GM23338 (cell line): ENCODE results near the gene MEFV.

Experiments used
- CREB1 ChIP-seq: fragments of 250-450 bp; sonication (Bioruptor Pico); IDR thresholded peaks from 2 replicates; pipeline ENCODE4 v1.5.0; 2020; ENCODE audit warnings: low read depth, mild to moderate bottlenecking, moderate library complexity
- CTCF ChIP-seq, 2 experiments: fragments of 200-600 bp in 1 of 2; sonication (generic) in 1 of 2; conservative IDR thresholded peaks; 2 replicates each; pipeline versions ENCODE4 v1.5.1 to v1.6.1; 2016 to 2017; ENCODE audit warnings: antibody characterized with exemption in 2 of 2, low read depth in 2 of 2, mild to moderate bottlenecking in 2 of 2, moderate library complexity in 1 of 2
- EZH2 ChIP-seq: fragments of 200-600 bp; sonication (generic); IDR thresholded peaks from one replicate; pipeline ENCODE4 v1.8.0; 2017; ENCODE audit warnings: antibody characterized with exemption, mild to moderate bottlenecking, low read depth; ENCODE audit not compliant: unreplicated experiment
- EZH2phosphoT487 ChIP-seq: fragments of 200-600 bp; sonication (generic); IDR thresholded peaks from one replicate; pipeline ENCODE4 v1.8.1; 2018; ENCODE audit warnings: antibody characterized with exemption; ENCODE audit not compliant: unreplicated experiment
- JUNB ChIP-seq: IDR thresholded peaks from one replicate; pipeline ENCODE4 v1.6.1; 2016; ENCODE audit warnings: antibody characterized with exemption; ENCODE audit not compliant: unreplicated experiment
- NANOG ChIP-seq: IDR thresholded peaks from 2 replicates; pipeline ENCODE4 v1.6.1; 2016; ENCODE audit warnings: antibody characterized with exemption, borderline replicate concordance
- POLR2AphosphoS5 ChIP-seq: IDR thresholded peaks from 2 replicates; pipeline ENCODE4 v1.6.1; 2016; ENCODE audit warnings: antibody characterized with exemption, low read depth
- REST ChIP-seq: IDR thresholded peaks from one replicate; pipeline ENCODE4 v1.6.1; 2018; ENCODE audit warnings: antibody characterized with exemption; ENCODE audit not compliant: unreplicated experiment
- STAT1 ChIP-seq: IDR thresholded peaks from one replicate; pipeline ENCODE4 v1.6.1; 2016; ENCODE audit warnings: antibody characterized with exemption; ENCODE audit not compliant: unreplicated experiment
- ZNF114 ChIP-seq: fragments of 250-450 bp; sonication (Bioruptor Pico); IDR thresholded peaks from 2 replicates; pipeline ENCODE4 v1.5.0; 2020; ENCODE audit warnings: mild to moderate bottlenecking, moderate library complexity
- ZNF331 ChIP-seq: fragments of 250-450 bp; sonication (Bioruptor Pico); IDR thresholded peaks from 2 replicates; pipeline ENCODE4 v1.5.0; 2020; ENCODE audit warnings: low read depth, mild to moderate bottlenecking, moderate library complexity
- TF ChIP-seq, protein P1 (sequence below): IDR thresholded peaks from 2 replicates; pipeline ENCODE4 v1.6.1; 2016; ENCODE audit warnings: antibody characterized with exemption
- TF ChIP-seq, protein P2 (sequence below): fragments of 250-450 bp; sonication (Bioruptor Pico); IDR thresholded peaks from 2 replicates; pipeline ENCODE4 v1.5.0; 2020; ENCODE audit warnings: mild to moderate bottlenecking, moderate library complexity

GRCh38 chr16:3295209-3295608 is 38.8 kb upstream of the MEFV start:
- TF ChIP-seq CTCF (conservative IDR thresholded peaks at IDR 0.05; ENCODE audit: low read depth in 2 of 2) = no peak
- TF ChIP-seq, protein P1, sequence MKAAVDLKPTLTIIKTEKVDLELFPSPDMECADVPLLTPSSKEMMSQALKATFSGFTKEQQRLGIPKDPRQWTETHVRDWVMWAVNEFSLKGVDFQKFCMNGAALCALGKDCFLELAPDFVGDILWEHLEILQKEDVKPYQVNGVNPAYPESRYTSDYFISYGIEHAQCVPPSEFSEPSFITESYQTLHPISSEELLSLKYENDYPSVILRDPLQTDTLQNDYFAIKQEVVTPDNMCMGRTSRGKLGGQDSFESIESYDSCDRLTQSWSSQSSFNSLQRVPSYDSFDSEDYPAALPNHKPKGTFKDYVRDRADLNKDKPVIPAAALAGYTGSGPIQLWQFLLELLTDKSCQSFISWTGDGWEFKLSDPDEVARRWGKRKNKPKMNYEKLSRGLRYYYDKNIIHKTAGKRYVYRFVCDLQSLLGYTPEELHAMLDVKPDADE = no peak
- no peak for TF ChIP-seq EZH2
- no peak for TF ChIP-seq EZH2phosphoT487
- TF ChIP-seq REST = no peak
- no peak for TF ChIP-seq JUNB
- TF ChIP-seq POLR2AphosphoS5 = no peak
- no peak for TF ChIP-seq CREB1
- TF ChIP-seq ZNF114 = no peak
- no peak for TF ChIP-seq NANOG
- no peak for TF ChIP-seq STAT1
- TF ChIP-seq, protein P2, sequence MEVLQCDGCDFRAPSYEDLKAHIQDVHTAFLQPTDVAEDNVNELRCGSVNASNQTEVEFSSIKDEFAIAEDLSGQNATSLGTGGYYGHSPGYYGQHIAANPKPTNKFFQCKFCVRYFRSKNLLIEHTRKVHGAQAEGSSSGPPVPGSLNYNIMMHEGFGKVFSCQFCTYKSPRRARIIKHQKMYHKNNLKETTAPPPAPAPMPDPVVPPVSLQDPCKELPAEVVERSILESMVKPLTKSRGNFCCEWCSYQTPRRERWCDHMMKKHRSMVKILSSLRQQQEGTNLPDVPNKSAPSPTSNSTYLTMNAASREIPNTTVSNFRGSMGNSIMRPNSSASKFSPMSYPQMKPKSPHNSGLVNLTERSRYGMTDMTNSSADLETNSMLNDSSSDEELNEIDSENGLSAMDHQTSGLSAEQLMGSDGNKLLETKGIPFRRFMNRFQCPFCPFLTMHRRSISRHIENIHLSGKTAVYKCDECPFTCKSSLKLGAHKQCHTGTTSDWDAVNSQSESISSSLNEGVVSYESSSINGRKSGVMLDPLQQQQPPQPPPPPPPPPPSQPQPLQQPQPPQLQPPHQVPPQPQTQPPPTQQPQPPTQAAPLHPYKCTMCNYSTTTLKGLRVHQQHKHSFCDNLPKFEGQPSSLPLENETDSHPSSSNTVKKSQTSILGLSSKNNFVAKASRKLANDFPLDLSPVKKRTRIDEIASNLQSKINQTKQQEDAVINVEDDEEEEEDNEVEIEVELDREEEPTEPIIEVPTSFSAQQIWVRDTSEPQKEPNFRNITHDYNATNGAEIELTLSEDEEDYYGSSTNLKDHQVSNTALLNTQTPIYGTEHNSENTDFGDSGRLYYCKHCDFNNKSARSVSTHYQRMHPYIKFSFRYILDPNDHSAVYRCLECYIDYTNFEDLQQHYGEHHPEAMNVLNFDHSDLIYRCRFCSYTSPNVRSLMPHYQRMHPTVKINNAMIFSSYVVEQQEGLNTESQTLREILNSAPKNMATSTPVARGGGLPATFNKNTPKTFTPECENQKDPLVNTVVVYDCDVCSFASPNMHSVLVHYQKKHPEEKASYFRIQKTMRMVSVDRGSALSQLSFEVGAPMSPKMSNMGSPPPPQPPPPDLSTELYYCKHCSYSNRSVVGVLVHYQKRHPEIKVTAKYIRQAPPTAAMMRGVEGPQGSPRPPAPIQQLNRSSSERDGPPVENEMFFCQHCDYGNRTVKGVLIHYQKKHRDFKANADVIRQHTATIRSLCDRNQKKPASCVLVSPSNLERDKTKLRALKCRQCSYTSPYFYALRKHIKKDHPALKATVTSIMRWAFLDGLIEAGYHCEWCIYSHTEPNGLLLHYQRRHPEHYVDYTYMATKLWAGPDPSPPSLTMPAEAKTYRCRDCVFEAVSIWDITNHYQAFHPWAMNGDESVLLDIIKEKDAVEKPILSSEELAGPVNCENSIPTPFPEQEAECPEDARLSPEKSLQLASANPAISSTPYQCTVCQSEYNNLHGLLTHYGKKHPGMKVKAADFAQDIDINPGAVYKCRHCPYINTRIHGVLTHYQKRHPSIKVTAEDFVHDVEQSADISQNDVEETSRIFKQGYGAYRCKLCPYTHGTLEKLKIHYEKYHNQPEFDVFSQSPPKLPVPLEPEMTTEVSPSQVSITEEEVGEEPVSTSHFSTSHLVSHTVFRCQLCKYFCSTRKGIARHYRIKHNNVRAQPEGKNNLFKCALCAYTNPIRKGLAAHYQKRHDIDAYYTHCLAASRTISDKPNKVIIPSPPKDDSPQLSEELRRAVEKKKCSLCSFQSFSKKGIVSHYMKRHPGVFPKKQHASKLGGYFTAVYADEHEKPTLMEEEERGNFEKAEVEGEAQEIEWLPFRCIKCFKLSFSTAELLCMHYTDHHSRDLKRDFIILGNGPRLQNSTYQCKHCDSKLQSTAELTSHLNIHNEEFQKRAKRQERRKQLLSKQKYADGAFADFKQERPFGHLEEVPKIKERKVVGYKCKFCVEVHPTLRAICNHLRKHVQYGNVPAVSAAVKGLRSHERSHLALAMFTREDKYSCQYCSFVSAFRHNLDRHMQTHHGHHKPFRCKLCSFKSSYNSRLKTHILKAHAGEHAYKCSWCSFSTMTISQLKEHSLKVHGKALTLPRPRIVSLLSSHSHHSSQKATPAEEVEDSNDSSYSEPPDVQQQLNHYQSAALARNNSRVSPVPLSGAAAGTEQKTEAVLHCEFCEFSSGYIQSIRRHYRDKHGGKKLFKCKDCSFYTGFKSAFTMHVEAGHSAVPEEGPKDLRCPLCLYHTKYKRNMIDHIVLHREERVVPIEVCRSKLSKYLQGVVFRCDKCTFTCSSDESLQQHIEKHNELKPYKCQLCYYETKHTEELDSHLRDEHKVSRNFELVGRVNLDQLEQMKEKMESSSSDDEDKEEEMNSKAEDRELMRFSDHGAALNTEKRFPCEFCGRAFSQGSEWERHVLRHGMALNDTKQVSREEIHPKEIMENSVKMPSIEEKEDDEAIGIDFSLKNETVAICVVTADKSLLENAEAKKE (CRISPR knock-in tag) = no peak
- no peak for TF ChIP-seq ZNF331 (CRISPR knock-in tag)
